K562 (cell line): ENCODE results near the gene C19orf47. TPM values are rescaled to one million over a fixed set of nuclear protein-coding genes. Genes with fewer than 3 reads are reported as not detected.

Experiments used
- ARID3A ChIP-seq: IDR thresholded peaks from 2 replicates; pipeline ENCODE4 v1.6.1; 2012; ENCODE audit warnings: low read depth, low read length, improper control_type of control experiment, borderline replicate concordance
- CCNT2 ChIP-seq: IDR thresholded peaks from 2 replicates; pipeline ENCODE4 v1.6.1; 2011; ENCODE audit warnings: borderline replicate concordance, low read depth, mild to moderate bottlenecking, moderate library complexity, mixed read lengths, low read length; ENCODE audit not compliant: insufficient read length; ENCODE audit errors: extremely low read depth
- ERF ChIP-seq: fragments of 450-650 bp; formaldehyde crosslinking; IDR thresholded peaks from 2 replicates; pipeline ENCODE4 v1.4.0; 2020; ENCODE audit warnings: mild to moderate bottlenecking, mixed read lengths
- GTF2E2 ChIP-seq: fragments of 200-800 bp; sonication (Bioruptor generic); IDR thresholded peaks from 2 replicates; pipeline ENCODE4 v1.6.1; 2016; ENCODE audit warnings: missing genetic modification characterization, missing compliant biosample characterization
- IRF2 ChIP-seq: sonication (generic); formaldehyde crosslinking; IDR thresholded peaks from 2 replicates; pipeline ENCODE4 v1.8.1; 2022; ENCODE audit warnings: mild to moderate bottlenecking, missing genetic modification reagents
- MEF2A ChIP-seq: IDR thresholded peaks from 2 replicates; pipeline ENCODE4 v1.6.1; 2011; ENCODE audit warnings: low read depth, mild to moderate bottlenecking, low read length, moderate library complexity; ENCODE audit not compliant: control insufficient read depth
- PKNOX1 ChIP-seq: fragments of 450-650 bp; IDR thresholded peaks from 2 replicates; pipeline ENCODE4 v1.6.1; 2016
- POLR2G ChIP-seq: fragments of 200-400 bp; formaldehyde crosslinking; IDR thresholded peaks from 2 replicates; pipeline ENCODE4 v1.6.1; 2017; ENCODE audit warnings: low read depth, mild to moderate bottlenecking, antibody characterized with exemption, low read length, moderate library complexity
- TCFL5 ChIP-seq: fragments of 250-450 bp; sonication (Bioruptor Pico); conservative IDR thresholded peaks from 2 replicates; pipeline ENCODE4 v1.6.1; 2021; ENCODE audit warnings: mild to moderate bottlenecking, moderate library complexity, matching md5 sums
- THAP7 ChIP-seq: fragments of 250-450 bp; sonication (Bioruptor Pico); IDR thresholded peaks from 2 replicates; pipeline ENCODE4 v1.5.0; 2021
- ZNF263 ChIP-seq: sonication (generic); formaldehyde crosslinking; IDR thresholded peaks from 2 replicates; pipeline ENCODE4 v1.8.0; 2022; ENCODE audit warnings: mild to moderate bottlenecking, missing genetic modification reagents, borderline replicate concordance
- ZNF407 ChIP-seq: fragments of 450-650 bp; IDR thresholded peaks from 2 replicates; pipeline ENCODE4 v1.6.1; 2016; ENCODE audit warnings: low read depth
- ZNF785 ChIP-seq: fragments of 250-450 bp; sonication (Bioruptor Pico); IDR thresholded peaks from 2 replicates; pipeline ENCODE4 v1.4.0; 2020; ENCODE audit warnings: mild to moderate bottlenecking
- polyA plus RNA-seq, 8 experiments: library from polyadenylated mRNA; depleted of rRNA in 4 of 8; stranded (reverse) in 5 of 8; unstranded in 3 of 8; fragments of >200 nt; fragmentation: Nextera tagmentation in 2 of 8; fragmentation: Illumina TruSeq in 1 of 8; extraction: Ambion mirVana in 2 of 8; extraction: Trizol in 1 of 8; gene quantifications; 2 replicates each; pipeline versions ENCODE4 v1.2.1 to v1.2.3, GENCODE V29; 2011 to 2014; ENCODE audit warnings: inconsistent platforms in 1 of 8, missing spikeins in 1 of 8
- total RNA-seq, 7 experiments: library from RNA; depleted of rRNA in 6 of 7; stranded (reverse); fragments of >200 nt in 6 of 7; fragmentation: Illumina TruSeq in 2 of 7; extraction: Trizol in 2 of 7; gene quantifications; 2 replicates each; pipeline versions ENCODE4 v1.2.1 to v1.2.3, GENCODE V29; 2011 to 2021; ENCODE audit warnings: low replicate concordance in 1 of 7

C19orf47 gene
- total and polyA plus RNA-seq, 9 of the 15 experiments (the other 6 are each of a cell fraction or from before 2014, with no cell fraction given): 0.08 to 26.1 (median 14.7) TPM

GRCh38 chr19:40284501-40285352 is 63.5 kb downstream of the C19orf47 start, which contains the start of gene AKT2 (continued):
- no peak for TF ChIP-seq ZNF407
- TF ChIP-seq ARID3A: no peak
- TF ChIP-seq ZNF785 (CRISPR knock-in tag): no peak
- TF ChIP-seq TCFL5 (CRISPR knock-in tag): no peak
- no peak for TF ChIP-seq IRF2 (CRISPR knock-in tag)
- no peak for TF ChIP-seq GTF2E2 (tag)
- peak; percentile 43 for TF ChIP-seq CCNT2
- TF ChIP-seq MEF2A: no peak
- no peak for TF ChIP-seq ZNF263 (CRISPR knock-in tag)
- TF ChIP-seq PKNOX1: no peak
- 0 out of 2 replicates have a peak, but pooled peaks have one; percentile 43 for TF ChIP-seq ERF
- TF ChIP-seq POLR2G: peak; percentile 85
- no peak for TF ChIP-seq THAP7 (CRISPR knock-in tag)
